GM18511 (cell line): Measurements from ENCODE around the gene AGBL5.
"Not testable (repeated sequence)": the region's sequence is repeated elsewhere in the genome, so short reads cannot be mapped to it uniquely, and the experiment has no call there.

ENCODE experiments used
- ATAC-seq: cut with Tn5 transposase; IDR thresholded peaks from one replicate; pipeline ENCODE4 v1.9.1; 2021; ENCODE audit warnings: mild to moderate bottlenecking, moderate library complexity; ENCODE audit not compliant: unreplicated experiment

The AGBL5 gene

GRCh38 chr2:27073782-27074181, 22.3 kb downstream of the AGBL5 start:
- no peak for ATAC-seq

GRCh38 chr2:27074738-27075565, 23.5 kb downstream of the AGBL5 start:
- no peak for ATAC-seq

GRCh38 chr2:27075566-27075871, 24.1 kb downstream of the AGBL5 start:
- not testable (repeated sequence) for ATAC-seq

GRCh38 chr2:27076323-27076722, 24.9 kb downstream of the AGBL5 start:
- no peak for ATAC-seq

GRCh38 chr2:27077231-27077630, 25.8 kb downstream of the AGBL5 start:
- no peak for ATAC-seq

- ATAC-seq: no peak
These were observed 27.1 kb downstream of the AGBL5 start, which contains the start of gene EMILIN1 for GRCh38 chr2:27078267-27079194. TSS of gene EMILIN1 (plus strand) at chr2:27078615. CDS start at chr2:27079066, 451 bp downstream.

- ATAC-seq: no peak
These were observed 28.0 kb downstream of the AGBL5 start for GRCh38 chr2:27079233-27080139.

- ATAC-seq: no peak
These were observed 28.6 kb downstream of the AGBL5 start for GRCh38 chr2:27080140-27080469.

GRCh38 chr2:27080603-27080936, 29.1 kb downstream of the AGBL5 start:
- no peak for ATAC-seq

- ATAC-seq: no peak
These were observed 30.7 kb downstream of the AGBL5 start for GRCh38 chr2:27081984-27082772.

GRCh38 chr2:27082773-27083409, 31.4 kb downstream of the AGBL5 start:
- ATAC-seq: no peak

- ATAC-seq: no peak
These were observed 32.2 kb downstream of the AGBL5 start for GRCh38 chr2:27083410-27084296.

- ATAC-seq: no peak
These were observed 33.0 kb downstream of the AGBL5 start for GRCh38 chr2:27084297-27085061.

- no peak for ATAC-seq
These were observed 33.7 kb downstream of the AGBL5 start for GRCh38 chr2:27085062-27085672.

- ATAC-seq: peak; percentile 14
These were observed 34.2 kb downstream of the AGBL5 start for GRCh38 chr2:27085673-27086089.

- ATAC-seq: peak; percentile 81
These were observed 34.7 kb downstream of the AGBL5 start for GRCh38 chr2:27086090-27086723.
